Bone marrow (tissue), 2 donors: ENCODE measurements around the gene CELA2A.
"Not testable (repeated sequence)": the region's sequence is repeated elsewhere in the genome, so short reads cannot be mapped to it uniquely, and the experiment has no call there.

Experiments
- DNase-seq, 2 donors: peaks; one replicate each; lab custom pipeline; 2025; lab: John Stamatoyannopoulos, UW

CELA2A gene

GRCh38 chr1:15501208-15502032 is 44.9 kb downstream of the CELA2A start:
- DNase-seq = peak in 1 of 2 donors; percentile 15

- DNase-seq = no peak
These were observed 47.9 kb downstream of the CELA2A start for GRCh38 chr1:15504436-15504835.

DNA sequence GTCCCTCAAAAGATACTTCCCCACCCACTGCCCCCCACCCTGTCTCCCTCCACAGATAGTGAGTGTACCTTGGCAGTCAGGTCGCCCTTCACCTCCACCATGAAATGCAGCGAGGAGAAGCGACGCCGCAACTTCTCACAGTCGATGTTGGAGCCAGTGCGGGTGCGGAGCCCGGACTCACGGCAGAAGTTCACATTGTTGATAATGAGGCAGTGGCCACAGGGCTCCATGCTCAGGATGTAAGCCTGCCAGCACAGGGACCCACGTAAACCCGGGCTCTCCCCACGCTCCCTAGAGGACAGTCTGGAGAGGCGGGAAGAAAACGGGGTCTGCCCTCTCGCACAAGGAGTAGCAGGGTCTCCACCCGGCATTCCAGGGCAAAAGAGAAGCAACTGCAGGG is 50.3 kb downstream of the CELA2A start:
- DNase-seq = no peak

- no peak for DNase-seq
These were observed 50.7 kb downstream of the CELA2A start for GRCh38 chr1:15507278-15507677.

DNA sequence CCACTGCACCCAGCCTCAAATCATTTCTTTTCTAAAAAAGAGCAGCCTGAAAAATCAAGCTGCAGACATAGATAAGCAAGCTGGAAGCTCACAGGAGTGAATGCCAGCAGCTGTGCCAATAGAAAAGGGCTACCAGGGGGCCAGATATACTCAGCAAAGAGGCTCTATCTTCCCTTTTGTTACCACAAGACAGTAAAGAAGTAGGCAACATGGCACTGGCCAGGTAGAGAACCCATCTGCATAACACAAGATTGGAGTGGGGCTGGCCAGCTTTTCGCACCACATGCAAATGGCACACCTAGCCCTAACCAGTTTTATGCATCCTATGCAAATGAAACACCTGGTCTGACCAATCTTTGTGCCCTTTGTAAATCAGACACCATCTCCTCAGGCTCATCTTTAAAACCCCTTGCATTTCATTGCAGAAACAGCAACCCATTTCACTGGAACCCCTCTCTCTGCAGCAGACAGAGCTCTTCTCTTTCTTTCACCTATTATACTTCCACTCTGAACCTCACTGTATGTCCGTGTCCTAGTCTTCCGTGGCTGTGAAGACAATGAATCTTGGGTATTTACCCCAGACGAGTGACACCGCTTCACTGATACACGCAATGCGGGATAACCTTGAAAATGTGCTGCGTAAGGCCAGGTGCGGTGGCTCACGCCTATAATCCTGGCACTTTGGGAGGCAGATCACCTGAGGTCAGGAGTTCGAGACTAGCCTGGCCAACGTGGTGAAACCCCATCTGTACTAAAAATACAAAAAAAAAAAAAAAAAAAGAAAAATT is 52.4 kb downstream of the CELA2A start:
- DNase-seq = no peak

DNA sequence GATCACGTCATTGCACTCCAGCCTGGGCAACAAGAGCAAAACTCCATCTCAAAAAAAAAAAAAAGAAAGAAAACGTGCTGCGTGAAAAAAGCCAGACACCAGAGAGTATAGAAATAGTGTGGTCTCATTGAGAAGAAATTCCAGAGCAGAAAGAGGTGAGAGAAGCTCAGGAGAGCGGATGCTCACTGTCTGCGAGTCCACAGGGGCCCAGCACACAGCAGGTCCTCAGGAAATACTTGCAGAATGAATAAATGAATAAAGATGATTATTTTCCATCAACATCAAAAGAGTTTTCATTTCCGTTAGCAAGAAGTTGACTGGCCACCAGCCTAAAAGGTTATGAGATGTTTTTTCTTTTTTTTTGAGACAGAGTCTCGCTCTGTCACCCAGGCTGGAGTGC is 53.1 kb downstream of the CELA2A start:
- DNase-seq = no peak

GRCh38 chr1:15510611-15511405 is 54.3 kb downstream of the CELA2A start:
- no peak for DNase-seq

GRCh38 chr1:15513192-15513591 is 56.7 kb downstream of the CELA2A start:
- no peak for DNase-seq

- DNase-seq = no peak
These were observed 57.4 kb downstream of the CELA2A start for GRCh38 chr1:15513919-15514318.

DNA sequence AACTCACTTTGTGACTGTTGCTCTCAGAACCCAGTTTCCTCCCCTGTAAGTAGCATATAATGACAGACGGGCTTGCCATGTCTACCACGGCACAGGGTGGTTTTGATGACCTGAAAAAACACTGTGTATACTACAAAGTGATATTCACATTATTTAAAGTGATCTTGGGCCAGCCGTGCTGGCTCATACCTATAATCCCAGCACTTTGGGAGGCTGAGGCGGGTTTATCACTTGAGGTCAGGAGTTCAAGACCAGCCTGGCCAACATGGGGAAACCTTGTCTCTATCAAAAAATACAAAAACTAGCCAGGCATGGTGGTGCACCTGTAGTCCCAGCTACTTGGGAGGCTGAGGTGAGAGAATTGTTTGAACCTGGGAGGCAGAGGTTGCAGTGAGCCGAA is 58.0 kb downstream of the CELA2A start:
- DNase-seq = not testable (repeated sequence)

GRCh38 chr1:15515022-15515663 is 58.6 kb downstream of the CELA2A start:
- DNase-seq = no peak

GRCh38 chr1:15519625-15520024 is 63.1 kb downstream of the CELA2A start:
- no peak for DNase-seq

DNA sequence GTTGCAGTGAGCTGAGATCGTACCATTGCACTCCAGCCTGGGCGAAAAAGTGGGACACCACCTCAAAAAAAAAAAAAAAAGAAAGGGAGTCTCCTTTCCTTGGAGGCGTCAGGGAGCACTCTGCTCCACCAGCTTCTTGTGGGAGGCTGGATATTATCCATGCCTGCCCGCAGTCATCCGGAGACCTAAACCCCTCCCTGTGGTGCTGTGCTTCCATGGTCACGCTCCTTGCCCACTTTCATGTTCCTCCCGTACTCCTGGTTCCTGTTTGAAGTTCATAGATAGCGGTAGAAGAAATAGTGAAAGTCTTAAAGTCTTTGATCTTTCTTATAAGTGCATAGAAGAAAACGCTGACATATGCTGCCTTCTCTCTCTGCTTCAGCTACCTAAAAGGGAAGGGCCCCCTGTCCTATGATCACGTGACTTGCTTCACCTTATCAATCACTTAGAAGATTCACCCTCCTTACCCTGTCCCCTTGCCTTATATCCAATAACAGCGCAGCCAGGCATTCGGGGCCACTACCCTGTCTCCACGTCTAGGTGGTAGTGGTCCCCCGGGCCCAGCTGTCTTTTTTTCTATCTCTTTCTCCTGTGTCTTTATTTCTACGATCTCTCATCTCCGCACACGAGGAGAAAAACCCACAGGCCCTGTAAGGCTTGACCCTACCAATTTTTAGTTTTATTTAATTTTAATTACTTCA is 64.8 kb downstream of the CELA2A start:
- DNase-seq = not testable (repeated sequence)
